Right atrium auricular region (tissue), 2 donors: ENCODE measurements around the gene LYPD3. TPM values are rescaled to one million over a fixed set of nuclear protein-coding genes. Genes with fewer than 3 reads are reported as not detected.
"Not testable (repeated sequence)": the region's sequence is repeated elsewhere in the genome, so short reads cannot be mapped to it uniquely, and the experiment has no call there.

ENCODE experiments used
- DNase-seq: peaks from one replicate; pipeline ENCODE4 v3.0.0-alpha.2; 2019; ENCODE audit warnings: low spot score
- H3K27ac ChIP-seq, 2 donors: fragments of 200-600 bp; sonication (generic); 1 replicate in 1 of 2; 2 replicates in 1 of 2; pipeline ENCODE4 v1.5.1; 2016 to 2019
- H3K27me3 ChIP-seq, 2 donors: fragments of 200-600 bp; sonication (generic); one replicate each; pipeline versions ENCODE4 v1.5.1 to v1.6.0; 2017 to 2019
- H3K36me3 ChIP-seq: fragments of 200-600 bp; sonication (generic); one replicate; pipeline ENCODE4 v1.5.1; 2016
- H3K4me1 ChIP-seq, 2 donors: fragments of 200-600 bp; sonication (generic); one replicate each; pipeline versions ENCODE4 v1.5.1 to v1.6.0; 2017 to 2019
- H3K4me3 ChIP-seq, 2 donors: fragments of 200-600 bp; sonication (generic); 1 replicate in 1 of 2; 2 replicates in 1 of 2; pipeline ENCODE4 v1.5.1; 2017 to 2019; ENCODE audit warnings: mild to moderate bottlenecking in 1 of 2, moderate library complexity in 1 of 2
- H3K9me3 ChIP-seq, 2 donors: fragments of 200-600 bp; sonication (generic); one replicate each; pipeline ENCODE4 v1.5.1; 2019
- CTCF ChIP-seq, 2 donors: fragments of 200-600 bp; sonication (generic); IDR thresholded peaks; one replicate each; pipeline ENCODE4 v1.5.1; 2019; ENCODE audit warnings: antibody characterized with exemption in 2 of 2
- total RNA-seq, 2 donors: library from RNA; depleted of rRNA; stranded (reverse); fragments of >200 nt; gene quantifications; one replicate each; pipeline ENCODE4 v1.1.0, GENCODE V29; 2016

The LYPD3 gene
- total RNA-seq, 2 donors from 2014 or later: 0.90 TPM; not detected in 1

- Histone ChIP-seq H3K4me1 (peaks cover 0 to 13% of the 10 kb centered on the region in 2 donors), H3K4me3 (no peak overlapping the region), H3K27me3 (no peaks in the 10 kb centered on the region), H3K36me3 (no peaks in the 10 kb centered on the region), H3K9me3 (no peaks in the 10 kb centered on the region), H3K27ac (no peak overlapping the region)
- no peak for TF ChIP-seq CTCF (IDR thresholded peaks at IDR 0.05)
- no peak for DNase-seq
Measured at GRCh38 chr19:43437712-43438111, 27.7 kb downstream of the LYPD3 start.

GRCh38 chr19:43437284-43437683 is 28.1 kb downstream of the LYPD3 start:
- H3K9me3 ChIP-seq, H3K27ac ChIP-seq, H3K36me3 ChIP-seq, H3K27me3 ChIP-seq, DNase-seq, H3K4me3 ChIP-seq: not testable (repeated sequence)
- peaks cover 0 to 13% of the 10 kb centered on the region in 2 donors for H3K4me1 ChIP-seq

GRCh38 chr19:43435775-43436174 is 29.6 kb downstream of the LYPD3 start:
- Histone ChIP-seq H3K27ac (no peak overlapping the region), H3K36me3 (no peaks in the 10 kb centered on the region), H3K4me3 (no peak overlapping the region), H3K4me1 (peaks cover 0 to 13% of the 10 kb centered on the region in 2 donors), H3K9me3 (no peaks in the 10 kb centered on the region), H3K27me3 (no peaks in the 10 kb centered on the region)
- no peak for DNase-seq
- TF ChIP-seq CTCF (IDR thresholded peaks at IDR 0.05): no peak

GRCh38 chr19:43433689-43434088 is 31.7 kb downstream of the LYPD3 start:
- Histone ChIP-seq H3K36me3 (no peaks in the 10 kb centered on the region), H3K4me3 (no peak overlapping the region), H3K4me1 (peaks cover 0 to 6% of the 10 kb centered on the region in 2 donors), H3K9me3 (no peaks in the 10 kb centered on the region), H3K27ac (no peak overlapping the region), H3K27me3 (no peaks in the 10 kb centered on the region)
- DNase-seq: no peak
- TF ChIP-seq CTCF (IDR thresholded peaks at IDR 0.05): no peak

- no peaks in the 10 kb centered on the region for H3K36me3 ChIP-seq
- DNase-seq: no peak
- no peak overlapping the region for H3K4me3 ChIP-seq
- no peaks in the 10 kb centered on the region for H3K27me3 ChIP-seq
- no peak overlapping the region for H3K27ac ChIP-seq
- H3K4me1 ChIP-seq: peaks cover 0 to 2% of the 10 kb centered on the region in 2 donors
- no peaks in the 10 kb centered on the region for H3K9me3 ChIP-seq
- no peak for TF ChIP-seq CTCF (IDR thresholded peaks at IDR 0.05)
Measured at GRCh38 chr19:43433358-43433673, 32.1 kb downstream of the LYPD3 start.

- no peak for TF ChIP-seq CTCF (IDR thresholded peaks at IDR 0.05)
- Histone ChIP-seq H3K9me3 (no peaks in the 10 kb centered on the region), H3K27me3 (no peaks in the 10 kb centered on the region), H3K4me1 (no peaks in the 10 kb centered on the region), H3K4me3 (no peak overlapping the region), H3K36me3 (no peaks in the 10 kb centered on the region), H3K27ac (no peak overlapping the region)
- no peak for DNase-seq
Measured at GRCh38 chr19:43430976-43431375, 34.4 kb downstream of the LYPD3 start.
